OCI-LY7 (cell line): ENCODE data around the gene NHERF2. TPM values are rescaled to one million over a fixed set of nuclear protein-coding genes. Genes with fewer than 3 reads are reported as not detected.

Experiments used
- BruUV-seq: library from RNA; stranded (reverse); fragments of 400-500 nt; replicated peaks from 2 replicates; lab custom pipeline; 2021; lab: Mats Ljungman, UMichigan
- CTCF ChIA-PET: fragments of 300-600 bp; sonication (Branson Sonifier 250); formaldehyde crosslinking; loops from one replicate; lab custom pipeline; 2022; ENCODE audit warnings: antibody characterized with exemption; ENCODE audit not compliant: unreplicated experiment; lab: Charles Lee
- POLR2A ChIA-PET: fragments of 300-600 bp; sonication (Branson Sonifier 250); formaldehyde crosslinking; loops from one replicate; lab custom pipeline; 2022; ENCODE audit warnings: antibody characterized with exemption; lab: Charles Lee
- DNase-seq: peaks from one replicate; pipeline ENCODE4 v3.0.0-alpha.2; 2015; ENCODE audit warnings: low spot score
- H2AFZ ChIP-seq: fragments of 200-600 bp; sonication (generic), shearing (Covaris generic); 2 replicates; pipeline ENCODE4 v1.6.1; 2014; ENCODE audit warnings: mild to moderate bottlenecking, antibody characterized with exemption, low read length, moderate library complexity
- H3K27ac ChIP-seq: fragments of 200-600 bp; sonication (generic); 2 replicates; pipeline ENCODE4 v1.5.1; 2014; ENCODE audit warnings: mixed run types, low read depth, mild to moderate bottlenecking, moderate library complexity, low read length, inconsistent platforms; ENCODE audit not compliant: poor library complexity, severe bottlenecking
- H3K36me3 ChIP-seq: fragments of 200-600 bp; sonication (generic); 2 replicates; pipeline ENCODE4 v1.6.1; 2014; ENCODE audit warnings: mild to moderate bottlenecking, antibody characterized with exemption, low read length, moderate library complexity, mixed read lengths; ENCODE audit not compliant: insufficient read depth
- H3K4me1 ChIP-seq: fragments of 200-600 bp; sonication (generic); 2 replicates; pipeline ENCODE4 v1.5.1; 2014; ENCODE audit warnings: mild to moderate bottlenecking, low read length; ENCODE audit not compliant: insufficient read depth, poor library complexity, severe bottlenecking
- H3K4me2 ChIP-seq: fragments of 200-600 bp; sonication (generic); 2 replicates; pipeline ENCODE4 v1.6.1; 2014; ENCODE audit warnings: mild to moderate bottlenecking, low read length
- H3K4me3 ChIP-seq: fragments of 200-600 bp; sonication (generic); 2 replicates; pipeline ENCODE4 v1.5.1; 2014; ENCODE audit warnings: mild to moderate bottlenecking, low read depth, low read length; ENCODE audit not compliant: poor library complexity, severe bottlenecking
- H3K79me2 ChIP-seq: fragments of 200-600 bp; sonication (generic); 2 replicates; pipeline ENCODE4 v1.6.1; 2016; ENCODE audit warnings: low read depth, mild to moderate bottlenecking, low read length, moderate library complexity, mixed read lengths; ENCODE audit not compliant: insufficient read depth
- H3K9me2 ChIP-seq: fragments of 200-600 bp; sonication (generic); 2 replicates; pipeline ENCODE4 v1.6.1; 2016; ENCODE audit warnings: mild to moderate bottlenecking, low read length, mixed read lengths; ENCODE audit not compliant: insufficient read depth
- H3K9me3 ChIP-seq: fragments of 200-600 bp; sonication (generic); 2 replicates; pipeline ENCODE4 v1.6.1; 2014; ENCODE audit warnings: mild to moderate bottlenecking, mixed run types, low read length, mixed read lengths
- H4K20me1 ChIP-seq: fragments of 200-600 bp; sonication (generic); 2 replicates; pipeline ENCODE4 v1.6.1; 2014; ENCODE audit warnings: mild to moderate bottlenecking, antibody characterized with exemption, low read length, moderate library complexity, mixed read lengths; ENCODE audit not compliant: insufficient read depth
- CTCF ChIP-seq: fragments of 200-600 bp; sonication (generic); conservative IDR thresholded peaks from 2 replicates; pipeline ENCODE4 v1.5.1; 2014; ENCODE audit warnings: mild to moderate bottlenecking, antibody characterized with exemption, low read length, moderate library complexity, mixed read lengths
- EZH2phosphoT487 ChIP-seq: fragments of 200-600 bp; sonication (generic); IDR thresholded peaks from 2 replicates; pipeline ENCODE4 v1.6.1; 2018; ENCODE audit warnings: low read depth, borderline replicate concordance, mild to moderate bottlenecking, mixed run types, antibody characterized with exemption, low read length, moderate library complexity, mixed read lengths
- intact Hi-C: fragments of 100-400 bp; cut with micrococcal nuclease; formaldehyde crosslinking; loops from one replicate; pipeline ENCODE4 v1.10.0; 2022; ENCODE audit not compliant: unreplicated experiment
- total RNA-seq, 2 experiments: library from RNA; depleted of rRNA in 1 of 2; stranded (reverse); fragments of >200 nt in 1 of 2; shearing (Covaris generic) in 1 of 2; gene quantifications; 2 replicates each; pipeline ENCODE4 v1.2.3, GENCODE V29; 2014 to 2022

Gene NHERF2
- total RNA-seq, 2 experiments from 2014 or later, result 0.27 TPM; not detected in 1

GRCh38 chr16:1985466-1986150 is 41.1 kb upstream of the NHERF2 start:
- H3K4me1 ChIP-seq, result peaks cover 18% of the 10 kb centered on the region
- no peaks in the 10 kb centered on the region for H4K20me1 ChIP-seq
- BruUV-seq, result no TSS peak
- no peaks in the 10 kb centered on the region for H3K9me3 ChIP-seq
- POLR2A ChIA-PET, result interaction anchor here (1.1 kb wide), 1 partner anchor 14 kb away, joined by 3 read pairs; the partner anchor contains the start of gene TBL3
- no peak for TF ChIP-seq EZH2phosphoT487
- no peaks in the 10 kb centered on the region for H3K79me2 ChIP-seq
- intact Hi-C loops, result no loop called here
- H3K9me2 ChIP-seq, result no peaks in the 10 kb centered on the region
- no peak overlapping the region for H2AFZ ChIP-seq
- H3K4me2 ChIP-seq, result peak overlapping the region; percentile 85
- H3K4me3 ChIP-seq, result peak overlapping the region; percentile 82
- CTCF ChIA-PET, result interaction anchor here (0.6 kb wide), 1 partner anchor 801 kb away, joined by 3 read pairs; no protein-coding TSS in a partner anchor
- peaks cover 12% of the 10 kb centered on the region; the same call in 1 of the 2 replicates for H3K36me3 ChIP-seq
- H3K27ac ChIP-seq, result no peak overlapping the region
- DNase-seq, result no peak

GRCh38 chr16:1987198-1987597 is 39.5 kb upstream of the NHERF2 start:
- Histone ChIP-seq H2AFZ (no peak overlapping the region), H3K79me2 (no peaks in the 10 kb centered on the region), H3K4me2 (no peak overlapping the region), H3K4me1 (peaks cover 31% of the 10 kb centered on the region), H3K9me3 (no peaks in the 10 kb centered on the region), H3K27ac (no peak overlapping the region), H3K9me2 (no peaks in the 10 kb centered on the region), H3K36me3 (peaks cover 12% of the 10 kb centered on the region; the same call in 1 of the 2 replicates), H3K4me3 (no peak overlapping the region), H4K20me1 (no peaks in the 10 kb centered on the region)
- BruUV-seq, result no TSS peak
- POLR2A ChIA-PET, result no interaction called here
- intact Hi-C loops, result no loop called here
- CTCF ChIA-PET, result no interaction called here
- DNase-seq, result no peak
- TF ChIP-seq EZH2phosphoT487, result no peak
- TF ChIP-seq CTCF, result no peak

- H3K9me3 ChIP-seq, result no peaks in the 10 kb centered on the region
- peak within 1 kb of the TSS; percentile 22; the same call in 1 of the 2 replicates for H2AFZ ChIP-seq
- no peaks in the 10 kb centered on the region for H3K79me2 ChIP-seq
- intact Hi-C loops, result no loop called here
- TF ChIP-seq CTCF (no peak), EZH2phosphoT487 (no peak)
- H3K9me2 ChIP-seq, result no peaks in the 10 kb centered on the region
- no peaks in the 10 kb centered on the region for H4K20me1 ChIP-seq
- H3K36me3 ChIP-seq, result peaks cover 12% of the 10 kb centered on the region; the same call in 1 of the 2 replicates
- ChIA-PET POLR2A (interaction anchor here (1.9 kb wide), 1 partner anchor 24 kb away, joined by 5 read pairs; the partner anchor contains the start of gene RPS2), CTCF (no interaction called here)
- H3K27ac ChIP-seq, result peak within 1 kb of the TSS; percentile 50
- DNase-seq, result peak; percentile 24
- H3K4me1 ChIP-seq, result peaks cover 47% of the 10 kb centered on the region
- H3K4me3 ChIP-seq, result peak within 1 kb of the TSS; percentile 68
- H3K4me2 ChIP-seq, result peak within 1 kb of the TSS; percentile 80
- no TSS peak for BruUV-seq
Observed at GRCh38 chr16:1989209-1990100, 37.2 kb upstream of the NHERF2 start, which contains the start of gene SYNGR3. Gene SYNGR3, plus strand, starts transcription at chr16:1989970. Its CDS starts 133 bp downstream, at chr16:1990103.
